HCEC 1CT (cell line): ENCODE measurements around the gene ZNF665.
"Not testable (repeated sequence)": the region's sequence is repeated elsewhere in the genome, so short reads cannot be mapped to it uniquely, and the experiment has no call there.

Experiments
- DNase-seq: peaks from one replicate; pipeline ENCODE4 v3.0.0-alpha.2; 2017

ZNF665 gene

DNA sequence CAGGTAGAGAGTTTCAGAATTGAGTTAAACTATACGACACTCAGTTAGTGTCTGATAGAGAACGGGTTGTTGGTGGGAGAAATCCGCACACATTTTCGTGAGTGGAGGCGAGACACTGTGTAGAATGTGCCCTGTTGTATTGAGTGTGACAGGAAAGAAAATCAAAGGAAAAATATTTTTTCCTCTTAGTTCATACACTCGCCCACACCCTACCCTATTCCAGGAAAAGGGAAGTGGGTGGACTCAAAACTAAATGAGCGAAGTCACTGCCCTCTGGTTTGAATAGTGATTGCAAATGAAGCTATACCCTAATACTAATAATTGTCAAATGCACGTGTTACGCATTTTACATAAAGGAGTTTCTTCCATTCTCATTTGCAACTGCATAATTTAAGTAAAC lies 36.3 kb downstream of the ZNF665 start:
- no peak for DNase-seq

- DNase-seq = no peak
Measured at GRCh38 chr19:53147645-53148044, 45.5 kb downstream of the ZNF665 start.

- DNase-seq = no peak
Measured at GRCh38 chr19:53140351-53140750, 52.8 kb downstream of the ZNF665 start.

- no peak for DNase-seq
Measured at GRCh38 chr19:53136432-53136831, 56.7 kb downstream of the ZNF665 start.

GRCh38 chr19:53132141-53132991 lies 60.8 kb downstream of the ZNF665 start, which contains the start of gene ZNF415:
Gene ZNF415, minus strand, starts transcription at chr19:53132910. Its CDS starts 10,234 bp downstream, at chr19:53122676.
- no peak for DNase-seq

GRCh38 chr19:53131727-53132126 lies 61.4 kb downstream of the ZNF665 start:
- no peak for DNase-seq

DNA sequence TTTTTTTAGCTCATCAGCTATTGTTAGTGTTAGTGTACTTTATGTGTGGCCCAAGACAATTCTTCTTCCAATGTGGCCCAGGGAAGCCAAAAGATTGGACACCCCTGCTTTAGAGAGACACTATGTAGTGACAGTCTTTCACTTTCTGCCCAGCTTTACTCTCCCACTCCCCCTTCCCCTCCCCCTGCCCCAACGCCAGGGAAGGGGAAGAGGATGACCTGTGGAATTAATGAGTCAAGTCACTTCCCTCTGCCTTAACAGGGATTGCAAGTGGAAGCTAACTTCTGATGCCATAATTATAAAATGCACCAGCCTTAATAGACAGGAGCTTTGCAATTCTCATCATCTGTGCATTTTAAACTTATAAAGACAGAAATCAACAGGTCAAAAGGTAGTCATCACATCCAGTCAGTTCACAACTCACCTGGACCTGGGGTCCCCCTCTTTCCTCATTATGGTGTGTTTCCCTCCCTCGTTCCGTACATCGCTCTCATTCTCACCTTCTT lies 62.0 kb downstream of the ZNF665 start:
- no peak for DNase-seq

GRCh38 chr19:53130506-53130905 lies 62.7 kb downstream of the ZNF665 start:
- no peak for DNase-seq

DNA sequence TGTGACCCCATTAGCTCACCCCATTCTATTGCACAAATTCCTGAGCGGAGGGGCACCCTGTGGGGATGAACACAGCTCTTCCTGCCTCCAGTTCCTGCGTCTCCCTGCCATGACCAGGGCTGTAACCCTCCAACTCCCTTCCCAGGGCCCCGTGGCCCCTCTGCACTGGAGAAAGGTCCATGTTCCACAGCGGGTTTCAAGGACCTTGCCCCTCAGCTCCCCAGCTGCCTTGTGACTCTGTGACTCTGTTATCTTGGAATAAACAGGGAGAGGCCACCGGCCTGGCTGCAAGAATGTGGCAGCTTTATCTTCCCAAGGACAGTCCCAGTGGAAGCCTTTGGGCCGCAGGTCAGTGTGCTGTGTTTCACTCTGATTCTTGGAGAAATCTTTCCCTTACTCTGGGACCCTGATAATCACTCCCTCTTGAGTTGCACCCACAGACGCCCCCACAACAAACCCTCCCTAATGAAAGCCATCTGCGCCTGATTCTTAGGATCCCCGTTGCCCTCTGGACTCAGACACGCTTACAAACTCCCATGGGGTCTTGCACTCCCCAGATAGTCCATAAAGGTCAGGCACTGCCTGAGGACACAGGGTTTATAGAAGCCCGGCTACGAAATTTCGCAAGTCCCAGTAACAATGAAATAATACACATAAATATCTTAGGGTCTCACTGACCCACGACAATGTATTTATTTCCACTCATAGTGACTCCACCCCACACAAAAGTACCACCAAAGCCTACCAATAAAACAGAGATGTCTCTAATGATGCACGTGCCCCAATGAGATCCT lies 66.2 kb downstream of the ZNF665 start:
- not testable (repeated sequence) for DNase-seq

DNA sequence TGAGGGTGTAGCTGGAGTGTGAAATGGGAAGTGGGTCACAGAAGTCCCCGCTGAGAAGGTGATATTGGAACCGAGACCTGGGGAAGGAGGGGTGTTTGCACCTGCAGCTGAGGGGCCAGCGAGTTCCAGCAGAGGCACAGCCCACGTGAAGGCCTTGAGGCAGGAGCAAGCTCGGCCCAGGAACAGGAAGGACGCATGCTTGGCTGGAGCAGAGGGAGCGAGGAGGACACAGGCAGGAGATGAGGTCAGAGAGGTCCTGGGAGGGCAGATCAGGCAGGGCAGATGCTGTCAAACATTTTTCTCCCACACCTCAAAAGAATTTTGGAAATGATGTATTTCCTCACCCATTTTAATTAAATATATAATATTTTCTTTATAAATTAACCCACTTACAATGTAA lies 69.8 kb downstream of the ZNF665 start:
- DNase-seq = no peak
